SK-N-SH (cell line): Measurements from ENCODE around the gene CCDC74A. TPM values are rescaled to one million over a fixed set of nuclear protein-coding genes. Genes with fewer than 3 reads are reported as not detected.
"Not testable (repeated sequence)": the region's sequence is repeated elsewhere in the genome, so short reads cannot be mapped to it uniquely, and the experiment has no call there.

ENCODE experiments used
- CTCF ChIA-PET: fragments of 300-600, 350-600 bp; formaldehyde crosslinking; extraction: SDS; loops from one replicate; lab custom pipeline; 2021; lab: Yijun Ruan, JAX
- POLR2A ChIA-PET: fragments of 350-600 bp; sonication (Branson Sonifier 250); formaldehyde crosslinking; extraction: SDS; loops from one replicate; lab custom pipeline; 2020; ENCODE audit warnings: antibody characterized with exemption, inconsistent platforms; lab: Yijun Ruan, JAX
- DNase-seq: peaks from one replicate; pipeline ENCODE4 v3.0.0; 2012
- H2AFZ ChIP-seq: fragments of 200-600 bp; sonication (generic); 2 replicates; pipeline ENCODE4 v1.8.1; 2016; ENCODE audit warnings: antibody characterized with exemption, mild to moderate bottlenecking, low read depth
- H3F3A ChIP-seq: fragments of 200-600 bp; sonication (generic); replicated peaks from 2 replicates; pipeline ENCODE3; 2016; ENCODE audit warnings: antibody characterized with exemption, mild to moderate bottlenecking; ENCODE audit not compliant: insufficient read depth
- H3K27ac ChIP-seq, 2 experiments: fragments of 200-500 bp in 1 of 2; fragments of 200-600 bp in 1 of 2; sonication (Bioruptor generic) in 1 of 2; sonication (generic), shearing (Covaris generic) in 1 of 2; 2 replicates each; pipeline versions ENCODE4 v1.5.1 to v1.6.1; 2014 to 2016; ENCODE audit warnings: low read depth in 2 of 2, inconsistent platforms in 1 of 2, low read length in 1 of 2, mild to moderate bottlenecking in 1 of 2, mixed read lengths in 1 of 2
- H3K27me3 ChIP-seq: fragments of 200-600 bp; sonication (generic), shearing (Covaris generic); 2 replicates; pipeline ENCODE4 v1.6.1; 2016; ENCODE audit warnings: mixed run types; ENCODE audit not compliant: insufficient read depth
- H3K36me3 ChIP-seq, 2 experiments: fragments of 200-500 bp in 1 of 2; fragments of 200-600 bp in 1 of 2; sonication (Bioruptor generic) in 1 of 2; sonication (generic) in 1 of 2; replicated peaks in 1 of 2; 2 replicates each; pipeline versions ENCODE3 to v1.5.1; 2014 to 2016; ENCODE audit warnings: low read length in 1 of 2, mild to moderate bottlenecking in 1 of 2; ENCODE audit not compliant: insufficient read depth in 2 of 2, control insufficient read depth in 1 of 2
- H3K4me1 ChIP-seq, 2 experiments: fragments of 200-500 bp in 1 of 2; fragments of 200-600 bp in 1 of 2; sonication (Bioruptor generic) in 1 of 2; sonication (generic), shearing (Covaris generic) in 1 of 2; 2 replicates each; pipeline versions ENCODE4 v1.5.1 to v1.6.1; 2014 to 2016; ENCODE audit warnings: low read depth in 1 of 2, low read length in 1 of 2, mixed run types in 1 of 2; ENCODE audit not compliant: insufficient read depth in 2 of 2, control insufficient read depth in 1 of 2
- H3K4me2 ChIP-seq: fragments of 200-600 bp; sonication (generic), shearing (Covaris generic); 2 replicates; pipeline ENCODE4 v1.6.1; 2017; ENCODE audit warnings: mixed run types
- H3K4me3 ChIP-seq, 2 experiments: fragments of 200-500 bp in 1 of 2; fragments of 200-600 bp in 1 of 2; sonication (Bioruptor generic) in 1 of 2; sonication (generic), shearing (Covaris generic) in 1 of 2; 2 replicates each; pipeline versions ENCODE4 v1.5.1 to v1.8.1; 2014 to 2016; ENCODE audit warnings: low read depth in 2 of 2, inconsistent platforms in 1 of 2, low read length in 1 of 2, mild to moderate bottlenecking in 1 of 2, mixed read lengths in 1 of 2, moderate library complexity in 1 of 2
- H3K79me2 ChIP-seq: fragments of 200-600 bp; sonication (generic); 2 replicates; pipeline ENCODE4 v1.8.1; 2017; ENCODE audit warnings: mild to moderate bottlenecking; ENCODE audit not compliant: insufficient read depth
- H3K9ac ChIP-seq: fragments of 200-600 bp; sonication (generic); 2 replicates; pipeline ENCODE4 v1.6.1; 2017; ENCODE audit warnings: mixed run types
- H3K9me2 ChIP-seq: fragments of 200-600 bp; sonication (generic); 2 replicates; pipeline ENCODE4 v1.6.1; 2017; ENCODE audit warnings: mixed run types
- H3K9me3 ChIP-seq: fragments of 200-600 bp; sonication (generic); 2 replicates; pipeline ENCODE4 v1.6.1; 2017; ENCODE audit warnings: mixed run types, mild to moderate bottlenecking, moderate library complexity
- H4K20me1 ChIP-seq: fragments of 200-600 bp; sonication (generic); 2 replicates; pipeline ENCODE4 v1.6.1; 2017; ENCODE audit warnings: mild to moderate bottlenecking, mixed run types; ENCODE audit not compliant: insufficient read depth
- WGBS: methylation state at CpG from one replicate; pipeline ENCODE4 v1.1.6; 2017; ENCODE audit warnings: low lambda C conversion rate; 5-methylcytosine and 5-hydroxymethylcytosine counted together
- polyA plus RNA-seq, 3 experiments: library from polyadenylated mRNA; depleted of rRNA; stranded (reverse); fragments of >200 nt; gene quantifications; 2 replicates each; pipeline ENCODE4 v1.2.3, GENCODE V29; 2012

Gene CCDC74A
- polyA plus RNA-seq, 1 of the 3 experiments (the other 2 are of a cell fraction): 21.3 TPM

DNA sequence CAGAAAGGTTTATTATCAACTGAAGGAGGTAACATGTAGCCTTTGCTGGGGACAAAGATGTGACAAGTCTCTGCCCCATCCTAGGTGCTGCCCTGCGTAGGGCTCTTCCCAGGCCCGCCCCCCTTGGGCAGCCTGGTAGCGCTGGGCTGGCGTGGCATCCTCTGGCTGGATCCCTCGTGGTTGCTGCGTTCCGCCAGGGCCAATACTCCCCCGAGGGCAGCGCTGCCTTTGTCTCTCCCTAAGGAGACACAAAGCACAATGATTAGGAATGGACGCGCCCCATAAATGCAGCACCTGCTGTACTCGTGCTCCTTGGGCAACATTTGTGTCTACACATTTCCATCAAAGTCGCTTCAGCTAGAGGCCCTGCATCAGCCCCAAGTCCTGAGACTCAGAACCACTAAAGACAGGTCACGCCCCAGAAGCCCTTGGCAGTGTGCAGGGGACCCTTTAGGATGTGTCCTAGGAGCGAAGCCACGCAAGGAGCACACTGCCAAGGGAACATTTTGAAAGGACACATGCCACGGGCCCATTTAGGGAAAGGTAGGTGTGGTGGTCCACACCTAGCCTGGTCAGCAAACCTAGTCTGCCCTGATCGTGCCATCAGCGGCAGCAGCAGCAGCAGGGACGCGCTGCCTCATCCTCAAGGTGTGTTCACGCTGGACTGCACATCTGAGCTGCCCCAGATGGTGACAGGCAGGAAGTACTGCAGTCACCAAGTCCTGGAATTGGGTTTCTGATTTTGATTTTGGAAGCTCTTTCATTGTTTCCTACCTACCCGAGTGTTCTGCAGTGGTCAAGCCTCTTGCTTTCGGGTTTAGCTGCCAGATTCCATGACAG, 43.5 kb upstream of the CCDC74A start:
- H2AFZ ChIP-seq, H3K4me3 ChIP-seq, H3K27me3 ChIP-seq, H3K9me2 ChIP-seq, H3K4me1 ChIP-seq, CTCF ChIA-PET, DNase-seq, H3K9me3 ChIP-seq, H3K27ac ChIP-seq, H3K9ac ChIP-seq, H3K4me2 ChIP-seq, H3K36me3 ChIP-seq, H3F3A ChIP-seq, H3K79me2 ChIP-seq, H4K20me1 ChIP-seq: not testable (repeated sequence)
- POLR2A ChIA-PET: interaction anchor here (0.7 kb wide), 1 partner anchor 1296 kb away, joined by 3 read pairs; no protein-coding TSS in a partner anchor
- WGBS: 97% methylated on average over 10 of the region's 24 CpGs

- H3K27me3 ChIP-seq, H3K27ac ChIP-seq, H3K36me3 ChIP-seq, H3K4me1 ChIP-seq, H2AFZ ChIP-seq, H3K79me2 ChIP-seq, H4K20me1 ChIP-seq, H3F3A ChIP-seq, H3K9me2 ChIP-seq, H3K9ac ChIP-seq, DNase-seq, H3K4me3 ChIP-seq, H3K4me2 ChIP-seq, CTCF ChIA-PET, H3K9me3 ChIP-seq: not testable (repeated sequence)
- POLR2A ChIA-PET: interaction anchor here (0.7 kb wide), 1 partner anchor 1296 kb away, joined by 3 read pairs; no protein-coding TSS in a partner anchor
- WGBS: 95% methylated on average over 9 of the region's 11 CpGs
Measured at GRCh38 chr2:131484906-131485460, 42.7 kb upstream of the CCDC74A start.

DNA sequence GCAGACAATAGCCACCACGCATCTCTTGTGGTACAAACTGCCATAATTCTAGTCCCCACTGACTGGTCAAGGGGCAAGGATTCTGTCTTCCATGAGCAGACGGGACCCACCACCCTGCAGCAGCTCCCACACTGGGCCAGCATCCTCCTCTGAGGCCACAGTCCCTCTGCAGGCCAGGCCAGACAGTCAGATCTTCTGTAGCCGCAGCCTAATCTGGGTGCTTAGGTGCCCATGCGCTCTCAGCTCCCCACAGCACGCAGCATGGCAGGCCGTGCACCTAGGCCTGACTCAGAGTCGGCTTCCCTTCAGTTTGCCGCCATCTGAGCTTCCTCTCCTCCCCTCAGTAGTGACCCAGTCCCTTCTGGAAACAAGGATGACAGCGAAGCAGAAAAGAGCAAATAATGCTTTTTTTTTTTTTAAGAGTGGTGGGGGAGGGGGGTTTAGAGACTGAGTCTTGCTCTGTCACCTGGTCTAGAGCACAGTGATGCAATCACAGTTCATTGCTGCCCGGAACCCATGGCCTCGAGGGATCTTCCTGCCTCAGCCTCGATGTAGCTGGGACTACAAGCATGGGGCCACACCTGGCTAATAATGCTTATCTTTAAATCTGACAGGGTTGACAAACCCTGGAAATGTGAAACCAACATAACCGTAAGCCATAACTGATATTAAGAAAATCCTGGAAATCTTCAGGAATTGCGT, 41.3 kb upstream of the CCDC74A start:
- H3K4me1 ChIP-seq, H3K9me3 ChIP-seq, H2AFZ ChIP-seq, H3K27me3 ChIP-seq, H3K9me2 ChIP-seq, H4K20me1 ChIP-seq, DNase-seq, H3K27ac ChIP-seq, H3K4me3 ChIP-seq, H3K4me2 ChIP-seq, CTCF ChIA-PET, H3K36me3 ChIP-seq, H3F3A ChIP-seq, H3K9ac ChIP-seq, POLR2A ChIA-PET: not testable (repeated sequence)
- 84% methylated on average over 13 of the region's 14 CpGs for WGBS
- H3K79me2 ChIP-seq: peaks cover 11% of the 10 kb centered on the region; the same call in 1 of the 2 replicates
